ENCODE results near the gene RNF207. TPM values are rescaled to one million over a fixed set of nuclear protein-coding genes. Genes with fewer than 3 reads are reported as not detected.

RNF207 gene
- total RNA-seq, 4 donors from 2014 or later, result 10.8 to 43.2 (median 20.2) TPM

- no peak overlapping the region for H3K27ac ChIP-seq (replicated peaks in 1 of 4)
- H3K4me1 ChIP-seq, result peaks cover 0 to 16% (median 10%) of the 10 kb centered on the region in 4 donors
- TF ChIP-seq EP300 (IDR thresholded peaks at IDR 0.05), result no peak
- TF ChIP-seq CTCF (IDR thresholded peaks at IDR 0.05), result peak in 1 of 3 experiments; percentile 12
- TF ChIP-seq POLR2AphosphoS5 (IDR thresholded peaks at IDR 0.05), result no peak
- TF ChIP-seq POLR2A (IDR thresholded peaks at IDR 0.05; ENCODE audit: low read depth), result no peak
- peaks cover 0 to 79% (median 3%) of the 10 kb centered on the region in 4 donors for H3K27me3 ChIP-seq
- H3K4me3 ChIP-seq, result no peak overlapping the region
- no peaks in the 10 kb centered on the region for H3K9me3 ChIP-seq
- 57% methylated on average over 8 of the region's 10 CpGs for WGBS
- no peaks in the 10 kb centered on the region for H3K36me3 ChIP-seq
- no peak for DNase-seq (ENCODE audit: extremely low spot score)
- intact Hi-C loops (cut with DNase I), result no loop called here
These were observed 34.3 kb upstream of the RNF207 start for GRCh38 chr1:6171548-6172124.

- H3K4me3 ChIP-seq, result no peak overlapping the region
- H3K36me3 ChIP-seq, result no peaks in the 10 kb centered on the region
- H3K4me1 ChIP-seq, result peaks cover 0 to 16% (median 10%) of the 10 kb centered on the region in 4 donors
- H3K27ac ChIP-seq (replicated peaks in 1 of 4), result no peak overlapping the region
- peaks cover 0 to 83% (median 5%) of the 10 kb centered on the region in 4 donors for H3K27me3 ChIP-seq
- intact Hi-C loops (cut with DNase I), result no loop called here
- no peak for DNase-seq (ENCODE audit: extremely low spot score)
- no peak for TF ChIP-seq EP300 (IDR thresholded peaks at IDR 0.05)
- no peak for TF ChIP-seq CTCF (IDR thresholded peaks at IDR 0.05)
- TF ChIP-seq POLR2A (IDR thresholded peaks at IDR 0.05; ENCODE audit: low read depth), result no peak
- no peak for TF ChIP-seq POLR2AphosphoS5 (IDR thresholded peaks at IDR 0.05)
- whole genome bisulfite sequencing, result 84% methylated on average over 10 of the region's 10 CpGs
- H3K9me3 ChIP-seq, result no peaks in the 10 kb centered on the region
These were observed 33.4 kb upstream of the RNF207 start for GRCh38 chr1:6172549-6172948.

- no peak for TF ChIP-seq POLR2AphosphoS5 (IDR thresholded peaks at IDR 0.05)
- no peak for TF ChIP-seq EP300 (IDR thresholded peaks at IDR 0.05)
- TF ChIP-seq CTCF (IDR thresholded peaks at IDR 0.05), result no peak
- TF ChIP-seq POLR2A (IDR thresholded peaks at IDR 0.05; ENCODE audit: low read depth), result no peak
- Histone ChIP-seq H3K27me3 (peaks cover 0 to 94% (median 16%) of the 10 kb centered on the region in 4 donors), H3K27ac (replicated peaks in 1 of 4) (no peak overlapping the region), H3K4me1 (peaks cover 8 to 35% (median 26%) of the 10 kb centered on the region in 4 donors), H3K36me3 (no peaks in the 10 kb centered on the region), H3K9me3 (no peaks in the 10 kb centered on the region), H3K4me3 (no peak overlapping the region)
- WGBS, result 85% methylated on average over 5 of the region's 5 CpGs
- intact Hi-C loops (cut with DNase I), result no loop called here
- no peak for DNase-seq (ENCODE audit: extremely low spot score)
These were observed 31.1 kb upstream of the RNF207 start for GRCh38 chr1:6174621-6175410.

- intact Hi-C loops (cut with DNase I), result no loop called here
- DNase-seq (ENCODE audit: extremely low spot score), result no peak
- TF ChIP-seq EP300 (IDR thresholded peaks at IDR 0.05) (no peak), CTCF (IDR thresholded peaks at IDR 0.05) (no peak), POLR2A (IDR thresholded peaks at IDR 0.05; ENCODE audit: low read depth) (no peak), POLR2AphosphoS5 (IDR thresholded peaks at IDR 0.05) (no peak)
- Histone ChIP-seq H3K36me3 (no peaks in the 10 kb centered on the region), H3K4me3 (no peak overlapping the region), H3K27me3 (peaks cover 0 to 94% (median 14%) of the 10 kb centered on the region in 4 donors), H3K27ac (replicated peaks in 1 of 4) (no peak overlapping the region), H3K9me3 (no peaks in the 10 kb centered on the region), H3K4me1 (peaks cover 8 to 40% (median 31%) of the 10 kb centered on the region in 4 donors)
- WGBS, result 94% methylated on average over 6 of the region's 6 CpGs
These were observed 30.5 kb upstream of the RNF207 start for GRCh38 chr1:6175411-6175828.

Measured in esophagus muscularis mucosa (tissue), 4 donors.